Panc1 (cell line): Measurements from ENCODE around the gene PCDHGA2. TPM values are rescaled to one million over a fixed set of nuclear protein-coding genes. Genes with fewer than 3 reads are reported as not detected.

ENCODE experiments used
- ATAC-seq: fragments of 200-7000 bp; cut with Tn5 transposase; 2 replicates; pipeline ENCODE4 v1.9.1; 2020; ENCODE audit warnings: mild to moderate bottlenecking, moderate library complexity
- BruUV-seq: library from RNA; stranded (reverse); fragments of 400-500 nt; replicated peaks from 2 replicates; lab custom pipeline; 2021; lab: Mats Ljungman, UMichigan
- CTCF ChIA-PET: fragments of 300-600 bp; sonication (Branson Sonifier 250); formaldehyde crosslinking; loops from one replicate; lab custom pipeline; 2022; ENCODE audit warnings: antibody characterized with exemption; lab: Charles Lee
- POLR2A ChIA-PET: fragments of 300-600 bp; sonication (Branson Sonifier 250); formaldehyde crosslinking; loops from one replicate; lab custom pipeline; 2022; ENCODE audit warnings: antibody characterized with exemption; lab: Charles Lee
- DNase-seq: peaks from one replicate; pipeline ENCODE4 v3.0.0-alpha.2; 2010; ENCODE audit warnings: low read depth, low spot score
- H3K27ac ChIP-seq: 2 replicates; pipeline ENCODE4 v1.5.1; 2011; ENCODE audit warnings: mild to moderate bottlenecking, low read length, inconsistent platforms
- H3K27me3 ChIP-seq: fragments of 200-500 bp; sonication (Bioruptor generic); 2 replicates; pipeline ENCODE4 v1.6.0; 2014; ENCODE audit warnings: low read length, inconsistent platforms; ENCODE audit not compliant: control insufficient read depth, insufficient read depth
- H3K36me3 ChIP-seq: fragments of 200-500 bp; sonication (Bioruptor generic); 2 replicates; pipeline ENCODE4 v1.5.1; 2014; ENCODE audit warnings: inconsistent platforms, mild to moderate bottlenecking, low read length, moderate library complexity; ENCODE audit not compliant: control insufficient read depth, insufficient read depth
- H3K4me1 ChIP-seq: 2 replicates; pipeline ENCODE4 v1.5.1; 2011; ENCODE audit warnings: inconsistent platforms, mild to moderate bottlenecking, low read length, moderate library complexity; ENCODE audit not compliant: control insufficient read depth, insufficient read depth
- H3K4me3 ChIP-seq, 2 experiments: 2 replicates each; pipeline ENCODE4 v1.5.1; 2011 to 2012; ENCODE audit warnings: low read depth in 2 of 2, low read length in 2 of 2, mild to moderate bottlenecking in 2 of 2, inconsistent platforms in 1 of 2, moderate library complexity in 1 of 2
- H3K9me3 ChIP-seq: fragments of 200-500 bp; sonication (Bioruptor generic); 2 replicates; pipeline ENCODE4 v1.5.1; 2014; ENCODE audit warnings: low read depth, mild to moderate bottlenecking, inconsistent platforms, low read length, moderate library complexity; ENCODE audit not compliant: control insufficient read depth, insufficient read depth
- POLR2AphosphoS5 ChIP-seq: IDR thresholded peaks from 2 replicates; pipeline ENCODE4 v1.6.1; 2012; ENCODE audit warnings: mild to moderate bottlenecking, low read depth, low read length, moderate library complexity
- SIN3A ChIP-seq: IDR thresholded peaks from 2 replicates; pipeline ENCODE4 v1.6.1; 2012; ENCODE audit warnings: low read depth, mild to moderate bottlenecking, low read length, moderate library complexity, borderline replicate concordance; ENCODE audit not compliant: insufficient read depth
- TCF7L2 ChIP-seq: IDR thresholded peaks from 2 replicates; pipeline ENCODE4 v1.6.1; 2011; ENCODE audit warnings: mild to moderate bottlenecking, low read depth, low read length, inconsistent platforms
- in situ Hi-C: cut with HindIII; loops from 2 replicates; pipeline ENCODE4 v1.10.0; 2016; ENCODE audit warnings: low sequenced_read_pairs, low pct_unique_long_range_greater_than_20kb
- intact Hi-C: fragments of 100-400 bp; cut with micrococcal nuclease; formaldehyde crosslinking; loops from one replicate; pipeline ENCODE4 v1.10.0; 2022; ENCODE audit not compliant: unreplicated experiment
- total RNA-seq: library from RNA; stranded (reverse); gene quantifications from one replicate; pipeline ENCODE4 v1.2.1, GENCODE V29; 2021; ENCODE audit not compliant: unreplicated experiment
- TF ChIP-seq, protein P1 (sequence below): fragments of 450-650 bp; IDR thresholded peaks from 2 replicates; pipeline ENCODE4 v1.5.1; 2017; ENCODE audit warnings: mild to moderate bottlenecking
- TF ChIP-seq, protein P2 (sequence below), 2 experiments: IDR thresholded peaks; 2 replicates each; pipeline ENCODE4 v1.6.1; 2011 to 2012; ENCODE audit warnings: low read depth in 2 of 2, control low read depth in 1 of 2, low read length in 1 of 2, mild to moderate bottlenecking in 1 of 2, moderate library complexity in 1 of 2; ENCODE audit not compliant: insufficient read depth in 1 of 2

Gene PCDHGA2
- total RNA-seq, 1 experiment from 2014 or later, result 0.05 TPM

GRCh38 chr5:141351591-141351990, 13.0 kb downstream of the PCDHGA2 start:
- Histone ChIP-seq H3K27ac (no peak overlapping the region), H3K4me3 (no peak overlapping the region), H3K4me1 (no peaks in the 10 kb centered on the region), H3K36me3 (no peaks in the 10 kb centered on the region), H3K9me3 (no peaks in the 10 kb centered on the region), H3K27me3 (no peaks in the 10 kb centered on the region; the same call in 1 of the 2 replicates)
- DNase-seq, result no peak
- CTCF ChIA-PET, result no interaction called here
- POLR2A ChIA-PET, result no interaction called here
- in situ Hi-C loops, result no loop called here
- TF ChIP-seq SIN3A (no peak), POLR2AphosphoS5 (no peak), TCF7L2 (no peak)
- TF ChIP-seq, protein P1, sequence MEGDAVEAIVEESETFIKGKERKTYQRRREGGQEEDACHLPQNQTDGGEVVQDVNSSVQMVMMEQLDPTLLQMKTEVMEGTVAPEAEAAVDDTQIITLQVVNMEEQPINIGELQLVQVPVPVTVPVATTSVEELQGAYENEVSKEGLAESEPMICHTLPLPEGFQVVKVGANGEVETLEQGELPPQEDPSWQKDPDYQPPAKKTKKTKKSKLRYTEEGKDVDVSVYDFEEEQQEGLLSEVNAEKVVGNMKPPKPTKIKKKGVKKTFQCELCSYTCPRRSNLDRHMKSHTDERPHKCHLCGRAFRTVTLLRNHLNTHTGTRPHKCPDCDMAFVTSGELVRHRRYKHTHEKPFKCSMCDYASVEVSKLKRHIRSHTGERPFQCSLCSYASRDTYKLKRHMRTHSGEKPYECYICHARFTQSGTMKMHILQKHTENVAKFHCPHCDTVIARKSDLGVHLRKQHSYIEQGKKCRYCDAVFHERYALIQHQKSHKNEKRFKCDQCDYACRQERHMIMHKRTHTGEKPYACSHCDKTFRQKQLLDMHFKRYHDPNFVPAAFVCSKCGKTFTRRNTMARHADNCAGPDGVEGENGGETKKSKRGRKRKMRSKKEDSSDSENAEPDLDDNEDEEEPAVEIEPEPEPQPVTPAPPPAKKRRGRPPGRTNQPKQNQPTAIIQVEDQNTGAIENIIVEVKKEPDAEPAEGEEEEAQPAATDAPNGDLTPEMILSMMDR, result no peak
- TF ChIP-seq, protein P2, sequence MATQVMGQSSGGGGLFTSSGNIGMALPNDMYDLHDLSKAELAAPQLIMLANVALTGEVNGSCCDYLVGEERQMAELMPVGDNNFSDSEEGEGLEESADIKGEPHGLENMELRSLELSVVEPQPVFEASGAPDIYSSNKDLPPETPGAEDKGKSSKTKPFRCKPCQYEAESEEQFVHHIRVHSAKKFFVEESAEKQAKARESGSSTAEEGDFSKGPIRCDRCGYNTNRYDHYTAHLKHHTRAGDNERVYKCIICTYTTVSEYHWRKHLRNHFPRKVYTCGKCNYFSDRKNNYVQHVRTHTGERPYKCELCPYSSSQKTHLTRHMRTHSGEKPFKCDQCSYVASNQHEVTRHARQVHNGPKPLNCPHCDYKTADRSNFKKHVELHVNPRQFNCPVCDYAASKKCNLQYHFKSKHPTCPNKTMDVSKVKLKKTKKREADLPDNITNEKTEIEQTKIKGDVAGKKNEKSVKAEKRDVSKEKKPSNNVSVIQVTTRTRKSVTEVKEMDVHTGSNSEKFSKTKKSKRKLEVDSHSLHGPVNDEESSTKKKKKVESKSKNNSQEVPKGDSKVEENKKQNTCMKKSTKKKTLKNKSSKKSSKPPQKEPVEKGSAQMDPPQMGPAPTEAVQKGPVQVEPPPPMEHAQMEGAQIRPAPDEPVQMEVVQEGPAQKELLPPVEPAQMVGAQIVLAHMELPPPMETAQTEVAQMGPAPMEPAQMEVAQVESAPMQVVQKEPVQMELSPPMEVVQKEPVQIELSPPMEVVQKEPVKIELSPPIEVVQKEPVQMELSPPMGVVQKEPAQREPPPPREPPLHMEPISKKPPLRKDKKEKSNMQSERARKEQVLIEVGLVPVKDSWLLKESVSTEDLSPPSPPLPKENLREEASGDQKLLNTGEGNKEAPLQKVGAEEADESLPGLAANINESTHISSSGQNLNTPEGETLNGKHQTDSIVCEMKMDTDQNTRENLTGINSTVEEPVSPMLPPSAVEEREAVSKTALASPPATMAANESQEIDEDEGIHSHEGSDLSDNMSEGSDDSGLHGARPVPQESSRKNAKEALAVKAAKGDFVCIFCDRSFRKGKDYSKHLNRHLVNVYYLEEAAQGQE (IDR thresholded peaks at IDR 0.05; ENCODE audit: insufficient read depth in 1 of 2, low read depth in 2 of 2, low read length in 1 of 2), result no peak
- intact Hi-C loops, result loop anchor here (10.0 kb wide), 1 partner anchor 173 kb away; no protein-coding TSS in a partner anchor
- BruUV-seq, result no TSS peak
- ATAC-seq, result no peak

DNA sequence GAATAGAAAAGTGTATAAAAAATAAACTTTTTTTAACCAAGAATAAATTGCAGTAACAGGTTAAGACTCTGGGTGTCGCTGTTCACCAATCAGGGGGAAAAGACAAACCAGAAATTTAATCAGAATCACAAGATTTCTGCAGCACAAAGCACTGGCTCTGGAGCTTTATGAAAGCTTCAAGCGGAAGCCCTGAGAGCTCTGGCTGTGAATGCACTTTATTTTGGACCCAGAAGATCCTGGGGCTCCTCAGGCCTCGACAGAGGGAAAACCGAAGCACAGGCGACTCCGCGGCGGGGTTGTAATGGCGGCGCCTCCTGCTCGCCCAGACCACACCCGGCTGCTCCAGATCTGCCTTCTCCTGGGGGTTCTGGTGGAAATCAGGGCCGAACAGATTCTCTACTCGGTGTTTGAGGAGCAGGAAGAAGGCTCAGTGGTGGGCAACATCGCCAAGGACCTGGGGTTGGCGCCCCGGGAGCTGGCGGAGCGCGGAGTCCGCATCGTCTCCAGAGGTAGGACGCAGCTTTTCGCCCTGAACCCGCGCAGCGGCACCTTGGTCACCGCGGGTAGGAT, 16.4 kb downstream of the PCDHGA2 start, which contains the start of gene PCDHGA4:
Gene PCDHGA4 (plus strand): TSS at position 122 of the 570 bp plus-strand sequence. CDS start 87 bp downstream, at position 209.
- ChIA-PET CTCF (no interaction called here), POLR2A (interaction anchor here (0.6 kb wide), 1 partner anchor 247 kb away, joined by 3 read pairs; no protein-coding TSS in a partner anchor)
- DNase-seq (no peak), ATAC-seq (no peak)
- Histone ChIP-seq H3K27me3 (no peaks in the 10 kb centered on the region; the same call in 1 of the 2 replicates), H3K4me3 (no peak within 1 kb of the TSS), H3K36me3 (no peaks in the 10 kb centered on the region), H3K4me1 (no peaks in the 10 kb centered on the region), H3K9me3 (no peaks in the 10 kb centered on the region), H3K27ac (no peak within 1 kb of the TSS)
- no TSS peak for BruUV-seq
- in situ Hi-C loops, result no loop called here
- intact Hi-C loops, result loop anchor here (10.0 kb wide), 1 partner anchor 170 kb away; no protein-coding TSS in a partner anchor
- TF ChIP-seq, protein P1, result peak; percentile 54
- TF ChIP-seq TCF7L2, result no peak
